B cell (primary cell): ENCODE measurements around the gene C14orf119.

Experiments used
- CTCF ChIP-seq: fragments of 200-600 bp; IDR thresholded peaks from one replicate; pipeline ENCODE4 v1.8.0; 2022; ENCODE audit warnings: antibody characterized with exemption, mild to moderate bottlenecking
- EZH2 ChIP-seq: IDR thresholded peaks from 2 replicates; pipeline ENCODE4 v1.6.1; 2012; ENCODE audit warnings: borderline replicate concordance, low read depth, mild to moderate bottlenecking, moderate library complexity, low read length; ENCODE audit not compliant: insufficient read depth, poor library complexity, severe bottlenecking

- no peak for TF ChIP-seq CTCF
- no peak for TF ChIP-seq EZH2
Observed at GRCh38 chr14:23052182-23052623, 43.1 kb upstream of the C14orf119 start.
